ENCODE results near the gene TXNRD2. TPM values are rescaled to one million over a fixed set of nuclear protein-coding genes. Genes with fewer than 3 reads are reported as not detected.

Gene TXNRD2
- total RNA-seq, 1 donor from 2014 or later: 6.4 TPM

- TF ChIP-seq, protein P1, sequence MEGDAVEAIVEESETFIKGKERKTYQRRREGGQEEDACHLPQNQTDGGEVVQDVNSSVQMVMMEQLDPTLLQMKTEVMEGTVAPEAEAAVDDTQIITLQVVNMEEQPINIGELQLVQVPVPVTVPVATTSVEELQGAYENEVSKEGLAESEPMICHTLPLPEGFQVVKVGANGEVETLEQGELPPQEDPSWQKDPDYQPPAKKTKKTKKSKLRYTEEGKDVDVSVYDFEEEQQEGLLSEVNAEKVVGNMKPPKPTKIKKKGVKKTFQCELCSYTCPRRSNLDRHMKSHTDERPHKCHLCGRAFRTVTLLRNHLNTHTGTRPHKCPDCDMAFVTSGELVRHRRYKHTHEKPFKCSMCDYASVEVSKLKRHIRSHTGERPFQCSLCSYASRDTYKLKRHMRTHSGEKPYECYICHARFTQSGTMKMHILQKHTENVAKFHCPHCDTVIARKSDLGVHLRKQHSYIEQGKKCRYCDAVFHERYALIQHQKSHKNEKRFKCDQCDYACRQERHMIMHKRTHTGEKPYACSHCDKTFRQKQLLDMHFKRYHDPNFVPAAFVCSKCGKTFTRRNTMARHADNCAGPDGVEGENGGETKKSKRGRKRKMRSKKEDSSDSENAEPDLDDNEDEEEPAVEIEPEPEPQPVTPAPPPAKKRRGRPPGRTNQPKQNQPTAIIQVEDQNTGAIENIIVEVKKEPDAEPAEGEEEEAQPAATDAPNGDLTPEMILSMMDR (IDR thresholded peaks at IDR 0.05; ENCODE audit: partially characterized antibody, unreplicated experiment): no peak
- Mint-ChIP-seq H3K4me1 (ENCODE audit: low read depth, unreplicated experiment) (peaks cover 6% of the 10 kb centered on the region), H3K27ac (ENCODE audit: unreplicated experiment) (no peak overlapping the region), H3K27me3 (ENCODE audit: unreplicated experiment) (peaks cover 7% of the 10 kb centered on the region), H3K36me3 (ENCODE audit: unreplicated experiment) (no peaks in the 10 kb centered on the region), H3K4me3 (ENCODE audit: unreplicated experiment) (no peak overlapping the region), H3K9me3 (ENCODE audit: unreplicated experiment) (peaks cover 4% of the 10 kb centered on the region)
- DNase-seq: no peak
These were observed 51.7 kb downstream of the TXNRD2 start for GRCh38 chr22:19889951-19890350.

DNA sequence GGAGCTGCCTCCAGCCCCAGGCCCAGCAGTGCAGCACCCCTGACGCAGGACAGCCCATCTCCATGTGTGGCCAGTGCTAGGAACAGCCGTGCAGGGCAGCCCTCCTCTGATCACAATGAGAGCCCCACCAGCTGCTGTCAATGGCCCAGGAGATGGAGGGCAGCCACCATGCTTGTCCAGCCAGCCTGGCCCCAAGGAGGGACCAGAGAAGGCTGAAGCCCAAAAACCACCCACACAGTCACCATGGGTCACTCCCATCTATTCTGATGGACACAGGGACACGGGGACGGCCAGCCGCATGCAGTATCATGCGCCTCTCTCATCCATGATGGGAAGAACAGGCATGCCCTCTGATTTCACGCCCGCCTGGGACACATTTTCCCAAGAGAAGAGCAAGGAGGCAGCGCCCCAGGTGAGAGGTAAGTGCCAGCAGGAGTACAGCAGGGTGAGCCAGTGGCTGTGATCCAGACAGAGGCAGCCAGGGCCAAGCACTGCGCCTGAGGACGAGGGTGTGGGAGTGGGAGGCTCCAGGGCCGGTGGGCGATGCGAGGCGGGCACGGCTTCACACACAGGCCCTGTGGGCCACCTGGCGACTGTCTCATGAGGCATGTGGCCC, 53.4 kb downstream of the TXNRD2 start:
- no peak overlapping the region for H3K4me3 Mint-ChIP-seq (ENCODE audit: unreplicated experiment)
- H3K36me3 Mint-ChIP-seq (ENCODE audit: unreplicated experiment): no peaks in the 10 kb centered on the region
- peaks cover 1% of the 10 kb centered on the region for H3K9me3 Mint-ChIP-seq (ENCODE audit: unreplicated experiment)
- no peak for DNase-seq
- TF ChIP-seq, protein P1 (IDR thresholded peaks at IDR 0.05; ENCODE audit: partially characterized antibody, unreplicated experiment): no peak
- peaks cover 7% of the 10 kb centered on the region for H3K27me3 Mint-ChIP-seq (ENCODE audit: unreplicated experiment)
- H3K27ac Mint-ChIP-seq (ENCODE audit: unreplicated experiment): no peak overlapping the region
- peaks cover 6% of the 10 kb centered on the region for H3K4me1 Mint-ChIP-seq (ENCODE audit: low read depth, unreplicated experiment)

DNA sequence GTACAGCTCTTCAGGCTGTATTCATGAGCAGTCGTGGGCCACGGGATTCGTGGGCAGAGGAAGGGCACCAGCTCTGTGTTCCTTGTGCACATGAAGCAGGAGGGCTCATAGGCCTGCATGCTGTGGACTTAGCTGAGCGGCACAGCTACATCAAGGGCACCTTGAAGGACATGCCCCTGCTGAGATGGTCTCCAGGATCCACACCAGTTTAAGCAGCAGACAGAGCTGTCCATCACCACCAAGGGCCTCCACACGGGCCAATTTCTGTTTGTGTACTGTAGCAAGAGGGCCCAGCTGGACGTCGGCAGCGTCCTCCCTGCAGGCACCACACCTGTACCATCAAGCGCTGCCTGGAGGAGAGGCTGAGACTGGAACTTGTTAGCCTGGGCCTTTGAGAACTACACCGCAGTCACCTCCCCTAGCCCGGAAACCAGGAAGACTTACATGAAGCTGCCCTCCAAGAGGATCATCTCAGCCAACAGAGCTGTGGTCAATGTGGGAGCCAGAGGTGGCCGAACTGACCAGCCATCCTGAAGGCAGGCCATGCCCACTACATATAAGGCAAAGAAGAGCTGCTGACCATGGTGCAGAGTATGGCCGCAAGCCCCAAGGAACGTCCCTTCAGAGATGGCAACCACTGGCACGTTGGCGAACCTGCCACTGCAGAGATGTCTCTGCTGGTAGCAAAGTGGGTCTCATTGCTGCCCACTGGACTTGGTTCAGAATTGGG, 54.2 kb downstream of the TXNRD2 start:
- H3K36me3 Mint-ChIP-seq (ENCODE audit: unreplicated experiment): no peaks in the 10 kb centered on the region
- no peak overlapping the region for H3K27ac Mint-ChIP-seq (ENCODE audit: unreplicated experiment)
- H3K4me1 Mint-ChIP-seq (ENCODE audit: low read depth, unreplicated experiment): peaks cover 6% of the 10 kb centered on the region
- TF ChIP-seq, protein P1 (IDR thresholded peaks at IDR 0.05; ENCODE audit: partially characterized antibody, unreplicated experiment): no peak
- peaks cover 7% of the 10 kb centered on the region for H3K27me3 Mint-ChIP-seq (ENCODE audit: unreplicated experiment)
- H3K9me3 Mint-ChIP-seq (ENCODE audit: unreplicated experiment): peaks cover 1% of the 10 kb centered on the region
- no peak for DNase-seq
- no peak overlapping the region for H3K4me3 Mint-ChIP-seq (ENCODE audit: unreplicated experiment)

DNA sequence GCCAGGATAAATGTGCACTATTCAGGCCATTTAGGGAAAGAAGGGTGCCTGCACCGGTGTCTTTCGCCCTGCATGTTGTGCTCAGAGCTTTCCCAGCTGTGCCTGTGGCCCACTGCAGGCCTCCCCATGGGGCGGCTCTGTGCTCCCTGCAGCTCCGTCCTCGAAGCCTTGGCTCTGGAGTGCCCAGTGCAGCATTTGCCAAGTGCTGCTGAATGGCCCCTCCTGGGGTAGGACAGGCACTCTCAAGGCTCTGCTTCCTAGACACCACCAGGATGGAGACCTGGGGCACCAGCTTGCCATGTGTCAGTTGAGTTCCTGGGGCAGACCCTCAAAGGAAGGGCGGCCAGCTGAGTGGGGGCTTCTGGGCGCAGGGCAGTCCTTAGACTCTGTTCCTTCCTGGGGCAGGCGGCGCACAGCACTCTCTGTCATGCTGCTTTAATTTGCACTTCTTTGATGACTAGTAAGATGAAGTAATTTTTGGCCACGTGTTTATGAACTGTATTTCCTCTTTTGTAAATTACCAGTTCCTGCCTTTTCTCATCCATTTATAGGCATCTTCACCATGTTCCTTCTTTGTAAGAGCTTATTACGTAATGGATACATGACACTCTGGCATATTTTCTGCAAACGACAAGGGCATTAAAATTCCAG, 54.9 kb downstream of the TXNRD2 start:
- TF ChIP-seq, protein P1 (IDR thresholded peaks at IDR 0.05; ENCODE audit: partially characterized antibody, unreplicated experiment): no peak
- peaks cover 7% of the 10 kb centered on the region for H3K27me3 Mint-ChIP-seq (ENCODE audit: unreplicated experiment)
- peaks cover 8% of the 10 kb centered on the region for H3K4me1 Mint-ChIP-seq (ENCODE audit: low read depth, unreplicated experiment)
- H3K27ac Mint-ChIP-seq (ENCODE audit: unreplicated experiment): no peak overlapping the region
- H3K36me3 Mint-ChIP-seq (ENCODE audit: unreplicated experiment): no peaks in the 10 kb centered on the region
- no peak overlapping the region for H3K4me3 Mint-ChIP-seq (ENCODE audit: unreplicated experiment)
- no peak for DNase-seq
- H3K9me3 Mint-ChIP-seq (ENCODE audit: unreplicated experiment): peaks cover 1% of the 10 kb centered on the region

All from glutamatergic neuron (in vitro differentiated cells).